Measurements from ENCODE around the gene NT5DC3.

DNA sequence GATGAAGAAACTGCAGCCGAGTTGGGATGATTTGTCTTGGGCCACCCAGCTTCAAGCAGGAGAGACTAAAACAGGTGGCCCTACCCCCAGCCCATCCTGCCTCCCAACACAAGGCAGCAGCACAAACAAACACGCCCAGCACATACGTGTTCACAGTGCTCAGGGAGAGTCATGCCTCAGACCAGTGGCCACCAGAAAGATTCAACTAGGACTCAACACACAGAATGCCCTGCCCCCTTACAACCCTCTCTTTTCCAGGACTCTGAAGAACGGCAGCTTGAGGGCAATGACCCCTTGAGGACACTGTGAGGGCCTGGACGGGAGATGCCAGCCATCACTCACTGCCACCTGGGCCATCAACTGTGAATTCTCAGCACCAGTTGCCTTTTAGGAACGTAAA, 75.0 kb downstream of the NT5DC3 start:
- no peak for TF ChIP-seq ZFP3 (CRISPR knock-in tag; IDR thresholded peaks at IDR 0.05)
- TF ChIP-seq, protein P1, sequence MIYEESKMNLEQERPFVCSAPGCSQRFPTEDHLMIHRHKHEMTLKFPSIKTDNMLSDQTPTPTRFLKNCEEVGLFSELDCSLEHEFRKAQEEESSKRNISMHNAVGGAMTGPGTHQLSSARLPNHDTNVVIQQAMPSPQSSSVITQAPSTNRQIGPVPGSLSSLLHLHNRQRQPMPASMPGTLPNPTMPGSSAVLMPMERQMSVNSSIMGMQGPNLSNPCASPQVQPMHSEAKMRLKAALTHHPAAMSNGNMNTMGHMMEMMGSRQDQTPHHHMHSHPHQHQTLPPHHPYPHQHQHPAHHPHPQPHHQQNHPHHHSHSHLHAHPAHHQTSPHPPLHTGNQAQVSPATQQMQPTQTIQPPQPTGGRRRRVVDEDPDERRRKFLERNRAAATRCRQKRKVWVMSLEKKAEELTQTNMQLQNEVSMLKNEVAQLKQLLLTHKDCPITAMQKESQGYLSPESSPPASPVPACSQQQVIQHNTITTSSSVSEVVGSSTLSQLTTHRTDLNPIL (CRISPR knock-in tag; IDR thresholded peaks at IDR 0.05; ENCODE audit: low read depth): no peak
- no peak for TF ChIP-seq ZFP30 (CRISPR knock-in tag; IDR thresholded peaks at IDR 0.05)
- no peak for TF ChIP-seq PPARA (CRISPR knock-in tag; IDR thresholded peaks at IDR 0.05; ENCODE audit: borderline replicate concordance)
- TF ChIP-seq, protein P2, sequence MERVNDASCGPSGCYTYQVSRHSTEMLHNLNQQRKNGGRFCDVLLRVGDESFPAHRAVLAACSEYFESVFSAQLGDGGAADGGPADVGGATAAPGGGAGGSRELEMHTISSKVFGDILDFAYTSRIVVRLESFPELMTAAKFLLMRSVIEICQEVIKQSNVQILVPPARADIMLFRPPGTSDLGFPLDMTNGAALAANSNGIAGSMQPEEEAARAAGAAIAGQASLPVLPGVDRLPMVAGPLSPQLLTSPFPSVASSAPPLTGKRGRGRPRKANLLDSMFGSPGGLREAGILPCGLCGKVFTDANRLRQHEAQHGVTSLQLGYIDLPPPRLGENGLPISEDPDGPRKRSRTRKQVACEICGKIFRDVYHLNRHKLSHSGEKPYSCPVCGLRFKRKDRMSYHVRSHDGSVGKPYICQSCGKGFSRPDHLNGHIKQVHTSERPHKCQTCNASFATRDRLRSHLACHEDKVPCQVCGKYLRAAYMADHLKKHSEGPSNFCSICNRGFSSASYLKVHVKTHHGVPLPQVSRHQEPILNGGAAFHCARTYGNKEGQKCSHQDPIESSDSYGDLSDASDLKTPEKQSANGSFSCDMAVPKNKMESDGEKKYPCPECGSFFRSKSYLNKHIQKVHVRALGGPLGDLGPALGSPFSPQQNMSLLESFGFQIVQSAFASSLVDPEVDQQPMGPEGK (CRISPR knock-in tag; IDR thresholded peaks at IDR 0.05; ENCODE audit: borderline replicate concordance): no peak
- TF ChIP-seq CSDC2 (CRISPR knock-in tag; IDR thresholded peaks at IDR 0.05): no peak
- no peak for TF ChIP-seq ESRRG (CRISPR knock-in tag; IDR thresholded peaks at IDR 0.05)

Data from SK-N-SH treated with all-trans-retinoic acid at 6 μM for 48 hours (cell line).